Right cardiac atrium (tissue), 5 donors: ENCODE measurements around the gene THSD4. TPM values are rescaled to one million over a fixed set of nuclear protein-coding genes. Genes with fewer than 3 reads are reported as not detected.
A peak's percentile ranks its signal among the peaks of the same experiment; 100 is the strongest.

Experiments used
- ATAC-seq, 2 donors: fragments of 200-7000 bp; cut with Tn5 transposase; one replicate each; pipeline versions ENCODE4 v1.8.0 to v1.9.1; 2020; ENCODE audit warnings: moderate library complexity in 2 of 2, mild to moderate bottlenecking in 1 of 2
- DNase-seq, 3 donors: peaks; one replicate each; pipeline ENCODE4 v3.0.0-alpha.2; 2020
- H3K27ac ChIP-seq: one replicate; pipeline ENCODE4 v1.5.1; 2013; ENCODE audit warnings: mild to moderate bottlenecking, low read length, control low read depth, moderate library complexity
- H3K27me3 ChIP-seq: one replicate; pipeline ENCODE4 v1.6.1; 2013; ENCODE audit not compliant: control insufficient read depth, insufficient read depth
- H3K4me1 ChIP-seq: one replicate; pipeline ENCODE4 v1.6.1; 2013; ENCODE audit warnings: low read length; ENCODE audit not compliant: control insufficient read depth, insufficient read depth
- H3K4me3 ChIP-seq: one replicate; pipeline ENCODE4 v1.5.1; 2013; ENCODE audit warnings: low read length, control low read depth
- H3K9me3 ChIP-seq: one replicate; pipeline ENCODE4 v1.6.1; 2013; ENCODE audit warnings: low read length; ENCODE audit not compliant: control insufficient read depth
- WGBS: extraction: QIAGEN DNeasy Blood & Tissue Kit; methylation state at CpG from one replicate; pipeline ENCODE4 v1.1.7; 2013; 5-methylcytosine and 5-hydroxymethylcytosine counted together
- intact Hi-C, 4 donors: fragments of 100-400 bp; cut with DNase I; formaldehyde crosslinking; loops; one replicate each; pipeline versions ENCODE4 v1.11.0 to v1.14.0; 2022 to 2023
- polyA plus RNA-seq: library from polyadenylated mRNA; stranded (reverse); fragments of 200-250 nt; gene quantifications from one replicate; pipeline ENCODE4 v1.2.3, GENCODE V29; 2013
- total RNA-seq, 4 donors: library from RNA; stranded (reverse); fragmentation: NEBNext Ultra II Directional; extraction: Animal tissue kit (Norgen Biotek cat#: 25700); gene quantifications; one replicate each; pipeline ENCODE4 v1.2.1, GENCODE V29; 2021
- donor health status: healthy with polysubstance abuse.
- donor health status: DM: no; HTN: yes; CAD: no.
- donor health status: DM: no; HTN: no; CAD: no.
- donor health status: DM: no; HTN: yes; CAD: no; lungs with severe emphysema.
- donor health status: DM: yes; HTN: yes; CAD: no.

THSD4 gene
- total and polyA plus RNA-seq, 5 donors: 40.5 to 93.8 (median 67.3) TPM

GRCh38 chr15:71338827-71339542 is 223.7 kb downstream of the THSD4 start:
- Histone ChIP-seq H3K27me3 (no peaks in the 10 kb centered on the region), H3K27ac (peak overlapping the region; percentile 97)

GRCh38 chr15:71341811-71342550 is 226.7 kb downstream of the THSD4 start:
- no peaks in the 10 kb centered on the region for H3K27me3 ChIP-seq
- no peak overlapping the region for H3K27ac ChIP-seq
- H3K4me1 ChIP-seq: no peaks in the 10 kb centered on the region
- WGBS: 81% methylated on average over 8 of the region's 8 CpGs
- intact Hi-C loops: no loop called here
- H3K9me3 ChIP-seq: no peaks in the 10 kb centered on the region
- ATAC-seq: no peak
- no peak for DNase-seq
- H3K4me3 ChIP-seq: no peak overlapping the region

More at GRCh38 chr15:71338827-71339542, 223.7 kb downstream of the THSD4 start:
- intact Hi-C loops: no loop called here
- no peaks in the 10 kb centered on the region for H3K4me1 ChIP-seq
- H3K9me3 ChIP-seq: no peaks in the 10 kb centered on the region
- no peak overlapping the region for H3K4me3 ChIP-seq
- DNase-seq (no peak), ATAC-seq (no peak)
- 87% methylated on average over 7 of the region's 7 CpGs for WGBS

- DNase-seq (no peak), ATAC-seq (no peak)
- intact Hi-C loops: no loop called here
- 84% methylated on average over 7 of the region's 7 CpGs for WGBS
- Histone ChIP-seq H3K9me3 (no peaks in the 10 kb centered on the region), H3K4me3 (no peak overlapping the region), H3K27ac (no peak overlapping the region), H3K4me1 (no peaks in the 10 kb centered on the region), H3K27me3 (no peaks in the 10 kb centered on the region)
Measured at GRCh38 chr15:71342658-71343057, 227.4 kb downstream of the THSD4 start.

GRCh38 chr15:71344316-71344715 is 229.0 kb downstream of the THSD4 start:
- H3K27ac ChIP-seq: no peak overlapping the region
- no peaks in the 10 kb centered on the region for H3K27me3 ChIP-seq
- H3K4me1 ChIP-seq: no peaks in the 10 kb centered on the region
- no peaks in the 10 kb centered on the region for H3K9me3 ChIP-seq
- WGBS: 82% methylated on average over 5 of the region's 5 CpGs
- intact Hi-C loops: no loop called here
- H3K4me3 ChIP-seq: no peak overlapping the region
- no peak for ATAC-seq
- no peak for DNase-seq

GRCh38 chr15:71345186-71345585 is 229.9 kb downstream of the THSD4 start:
- no peak for ATAC-seq
- WGBS: 77% methylated on average over 5 of the region's 5 CpGs

GRCh38 chr15:71346464-71346863 is 231.2 kb downstream of the THSD4 start:
- no peak overlapping the region for H3K4me3 ChIP-seq
- no peaks in the 10 kb centered on the region for H3K9me3 ChIP-seq
- no peaks in the 10 kb centered on the region for H3K4me1 ChIP-seq
- intact Hi-C loops: no loop called here
- H3K27ac ChIP-seq: no peak overlapping the region
- no peaks in the 10 kb centered on the region for H3K27me3 ChIP-seq
- 93% methylated on average over 5 of the region's 5 CpGs for WGBS
- DNase-seq: no peak
- ATAC-seq: no peak

More at GRCh38 chr15:71345186-71345585, 229.9 kb downstream of the THSD4 start:
- Histone ChIP-seq H3K4me3 (no peak overlapping the region), H3K27ac (no peak overlapping the region), H3K4me1 (no peaks in the 10 kb centered on the region), H3K27me3 (no peaks in the 10 kb centered on the region), H3K9me3 (no peaks in the 10 kb centered on the region)
- intact Hi-C loops: no loop called here
- DNase-seq: no peak

GRCh38 chr15:71348597-71348996 is 233.3 kb downstream of the THSD4 start:
- intact Hi-C loops: no loop called here
- H3K4me3 ChIP-seq: no peak overlapping the region
- DNase-seq (no peak), ATAC-seq (no peak)
- no peak overlapping the region for H3K27ac ChIP-seq
- 75% methylated on average over 1 of the region's 1 CpG for WGBS
- H3K4me1 ChIP-seq: no peaks in the 10 kb centered on the region
- no peaks in the 10 kb centered on the region for H3K9me3 ChIP-seq
- H3K27me3 ChIP-seq: no peaks in the 10 kb centered on the region

- H3K27me3 ChIP-seq: no peaks in the 10 kb centered on the region
- H3K4me3 ChIP-seq: no peak overlapping the region
- H3K4me1 ChIP-seq: no peaks in the 10 kb centered on the region
- no peak for ATAC-seq
- WGBS: 89% methylated on average over 4 of the region's 4 CpGs
- no peak overlapping the region for H3K27ac ChIP-seq
- intact Hi-C loops: no loop called here
- no peak for DNase-seq
- H3K9me3 ChIP-seq: no peaks in the 10 kb centered on the region
Measured at GRCh38 chr15:71349336-71349735, 234.1 kb downstream of the THSD4 start.

- intact Hi-C loops: no loop called here
- H3K4me1 ChIP-seq: no peaks in the 10 kb centered on the region
- H3K9me3 ChIP-seq: no peaks in the 10 kb centered on the region
- no peak overlapping the region for H3K4me3 ChIP-seq
- H3K27me3 ChIP-seq: no peaks in the 10 kb centered on the region
- ATAC-seq (no peak), DNase-seq (no peak)
- H3K27ac ChIP-seq: no peak overlapping the region
- 80% methylated on average over 7 of the region's 7 CpGs for WGBS
Measured at GRCh38 chr15:71349736-71350526, 234.7 kb downstream of the THSD4 start.

GRCh38 chr15:71350622-71351378 is 235.5 kb downstream of the THSD4 start:
- no peaks in the 10 kb centered on the region for H3K27me3 ChIP-seq
- no peaks in the 10 kb centered on the region for H3K9me3 ChIP-seq
- H3K27ac ChIP-seq: no peak overlapping the region
- intact Hi-C loops: no loop called here
- ATAC-seq (no peak), DNase-seq (no peak)
- H3K4me1 ChIP-seq: no peaks in the 10 kb centered on the region
- H3K4me3 ChIP-seq: no peak overlapping the region
- WGBS: 91% methylated on average over 7 of the region's 7 CpGs
